BLaER1 treated with 17β-estradiol and CSF1 and Interleukin-3, amounts not matched to agents 10 nM and 100 nM (cell line): Measurements from ENCODE around the gene AJAP1.

Source experiments
- H3K27ac ChIP-seq, 11 experiments: shearing (Covaris generic); formaldehyde crosslinking; 2 replicates each; pipeline ENCODE4 v1.8.1; 2022
- H3K27me3 ChIP-seq, 11 experiments: shearing (Covaris generic); formaldehyde crosslinking; 2 replicates each; pipeline ENCODE4 v1.8.1; 2022
- H3K36me3 ChIP-seq, 11 experiments: shearing (Covaris generic); formaldehyde crosslinking; 2 replicates each; pipeline ENCODE4 v1.8.1; 2022
- H3K4me1 ChIP-seq, 10 experiments: shearing (Covaris generic); formaldehyde crosslinking; 2 replicates each; pipeline ENCODE4 v1.8.1; 2022
- H3K4me2 ChIP-seq, 11 experiments: shearing (Covaris generic); formaldehyde crosslinking; 2 replicates each; pipeline ENCODE4 v1.8.1; 2022
- H3K4me3 ChIP-seq, 10 experiments: shearing (Covaris generic); formaldehyde crosslinking; 2 replicates each; pipeline ENCODE4 v1.8.1; 2022
- H3K9ac ChIP-seq, 11 experiments: shearing (Covaris generic); formaldehyde crosslinking; 2 replicates each; pipeline ENCODE4 v1.8.1; 2022
- H3K9me3 ChIP-seq, 11 experiments: shearing (Covaris generic); formaldehyde crosslinking; replicated peaks in 1 of 11; 2 replicates each; pipeline ENCODE4 v1.8.1; 2022
- H4K20me1 ChIP-seq, 11 experiments: shearing (Covaris generic); formaldehyde crosslinking; 2 replicates each; pipeline ENCODE4 v1.8.1; 2022
- Cebpa-rat ChIP-seq, 11 experiments: shearing (Covaris generic); IDR thresholded peaks; 2 replicates each; pipeline ENCODE4 v1.8.1; 2022

AJAP1 gene

DNA sequence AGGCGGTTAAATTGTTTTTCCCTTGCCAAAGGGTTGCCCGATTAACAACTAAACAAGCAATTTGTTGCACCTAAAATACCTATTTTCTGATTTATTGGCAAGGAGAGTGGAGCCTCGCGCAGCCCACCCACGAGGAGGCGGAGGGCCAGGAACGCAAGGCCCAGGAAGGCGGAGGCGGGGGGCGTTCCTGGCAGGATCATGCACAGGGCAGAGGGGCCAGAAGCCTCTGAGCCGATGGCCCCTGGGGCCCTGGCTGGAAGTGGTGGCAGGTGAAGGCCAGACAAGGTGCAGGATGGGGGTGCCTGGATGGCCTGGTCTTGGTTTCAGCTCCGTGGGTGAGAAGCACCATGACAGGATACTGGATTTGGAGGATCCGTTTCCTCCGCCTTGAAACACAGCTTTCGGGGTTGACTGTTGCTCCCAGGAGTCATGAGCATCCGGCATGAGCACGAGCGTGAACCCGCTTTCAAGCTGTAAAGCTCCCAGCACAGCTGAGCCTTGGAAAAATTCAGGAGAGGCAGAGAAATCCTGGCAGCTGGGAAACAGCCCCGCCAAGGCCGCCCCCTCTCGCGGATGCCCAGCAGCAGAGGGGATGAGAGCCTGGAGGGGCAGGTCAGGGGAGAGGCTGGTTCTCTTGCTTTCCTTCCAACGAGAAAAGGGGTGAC lies 35.0 kb downstream of the AJAP1 start:
- Histone ChIP-seq H3K9me3 (no peaks in the 10 kb centered on the region), H3K4me2 (no peak overlapping the region), H3K4me3 (no peak overlapping the region), H4K20me1 (peaks cover 0 to 29% (median 0%) of the 10 kb centered on the region in 11 experiments; a peak in 4 of 22 replicates), H3K4me1 (no peaks in the 10 kb centered on the region), H3K9ac (no peak overlapping the region), H3K36me3 (no peaks in the 10 kb centered on the region), H3K27me3 (peaks cover 0 to 5% (median 0%) of the 10 kb centered on the region in 11 experiments; a peak in 1 of 22 replicates), H3K27ac (no peak overlapping the region)
- TF ChIP-seq Cebpa-rat (IDR thresholded peaks at IDR 0.05): no peak

DNA sequence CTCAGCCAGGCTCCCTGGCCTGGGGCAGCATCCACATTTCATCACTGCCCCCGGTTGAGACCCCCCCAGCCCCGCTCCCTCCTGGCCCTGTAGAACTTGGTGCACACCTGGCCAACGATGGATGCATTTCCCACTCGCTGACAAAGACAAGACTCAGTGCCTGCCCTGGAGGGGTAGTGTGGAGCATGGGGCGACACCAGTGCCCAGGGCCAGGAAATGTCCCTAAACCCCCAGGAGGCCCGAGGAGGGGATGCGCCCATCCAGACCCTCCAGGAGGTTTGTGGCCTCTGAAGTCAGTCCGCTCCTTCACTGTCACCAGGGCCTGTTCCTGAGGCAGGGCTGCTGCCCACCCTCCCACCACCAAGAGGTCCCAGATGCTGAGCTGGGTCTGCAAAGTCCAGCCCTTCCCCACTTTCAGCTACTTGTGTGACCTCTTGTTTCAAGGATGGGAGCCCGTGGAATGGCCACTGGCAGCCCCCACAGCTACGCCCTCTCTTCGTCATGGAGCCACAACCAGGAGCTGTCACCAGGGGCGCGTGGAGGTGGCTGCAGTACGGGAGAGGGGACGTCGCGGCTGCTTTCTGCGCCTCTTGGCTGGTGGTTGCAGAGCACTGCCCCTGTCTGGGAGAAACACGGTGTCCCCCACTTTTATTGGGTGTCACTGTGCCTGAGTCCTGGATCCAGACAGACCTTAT lies 35.7 kb downstream of the AJAP1 start:
- Histone ChIP-seq H3K4me2 (no peak overlapping the region), H3K4me1 (no peaks in the 10 kb centered on the region), H3K36me3 (no peaks in the 10 kb centered on the region), H3K9ac (no peak overlapping the region), H3K27ac (no peak overlapping the region), H3K27me3 (0 out of 22 replicates have a peak, but pooled peaks cover 0 to under 1% (median 0%) of the 10 kb centered on the region in 11 experiments), H3K9me3 (no peaks in the 10 kb centered on the region), H4K20me1 (peaks cover 0 to 29% (median 0%) of the 10 kb centered on the region in 11 experiments; a peak in 4 of 22 replicates), H3K4me3 (no peak overlapping the region)
- TF ChIP-seq Cebpa-rat (IDR thresholded peaks at IDR 0.05): no peak

DNA sequence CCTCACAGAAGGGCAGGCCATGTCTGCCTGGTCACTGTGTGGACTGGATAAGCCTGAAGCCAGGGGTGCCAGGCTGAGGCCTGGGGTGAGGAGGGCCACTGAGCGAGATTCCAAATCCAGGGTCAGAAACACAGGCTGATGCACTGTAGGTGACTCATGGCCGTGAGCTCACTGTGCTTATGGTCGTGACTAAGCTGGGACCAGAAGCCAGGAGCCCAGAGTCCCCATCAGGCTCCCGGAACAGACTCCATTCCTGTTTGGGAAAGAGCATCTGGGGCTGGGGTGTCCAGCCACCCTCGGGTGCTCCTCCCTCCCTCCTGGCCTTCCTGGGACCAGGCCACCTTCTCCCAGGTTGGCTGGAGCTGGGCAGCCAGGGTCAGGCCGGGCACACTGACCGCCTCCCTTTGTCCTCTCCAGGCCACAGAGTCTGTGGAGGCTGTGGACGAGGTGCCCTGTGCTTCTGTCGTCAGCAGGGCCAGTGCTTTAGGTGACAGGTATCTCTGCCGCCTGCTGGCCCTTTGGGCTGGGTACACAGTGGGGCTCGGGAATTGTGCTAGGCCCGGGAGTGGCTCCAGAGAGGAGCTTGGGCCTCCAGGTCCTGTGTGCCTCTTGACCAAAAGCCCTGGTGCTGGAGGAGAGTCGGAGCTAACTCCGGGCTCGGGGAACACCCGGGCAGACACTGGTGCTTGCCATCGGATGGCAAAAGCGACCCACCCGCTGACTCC lies 36.7 kb downstream of the AJAP1 start:
- H3K4me2 ChIP-seq: no peak overlapping the region
- H3K4me3 ChIP-seq: no peak overlapping the region
- no peaks in the 10 kb centered on the region for H3K36me3 ChIP-seq
- TF ChIP-seq Cebpa-rat (IDR thresholded peaks at IDR 0.05): no peak
- peaks cover 0 to 30% (median 0%) of the 10 kb centered on the region in 11 experiments; a peak in 5 of 22 replicates for H4K20me1 ChIP-seq
- H3K27ac ChIP-seq: no peak overlapping the region
- no peaks in the 10 kb centered on the region for H3K4me1 ChIP-seq
- H3K9ac ChIP-seq: no peak overlapping the region
- no peaks in the 10 kb centered on the region for H3K27me3 ChIP-seq
- no peaks in the 10 kb centered on the region for H3K9me3 ChIP-seq

DNA sequence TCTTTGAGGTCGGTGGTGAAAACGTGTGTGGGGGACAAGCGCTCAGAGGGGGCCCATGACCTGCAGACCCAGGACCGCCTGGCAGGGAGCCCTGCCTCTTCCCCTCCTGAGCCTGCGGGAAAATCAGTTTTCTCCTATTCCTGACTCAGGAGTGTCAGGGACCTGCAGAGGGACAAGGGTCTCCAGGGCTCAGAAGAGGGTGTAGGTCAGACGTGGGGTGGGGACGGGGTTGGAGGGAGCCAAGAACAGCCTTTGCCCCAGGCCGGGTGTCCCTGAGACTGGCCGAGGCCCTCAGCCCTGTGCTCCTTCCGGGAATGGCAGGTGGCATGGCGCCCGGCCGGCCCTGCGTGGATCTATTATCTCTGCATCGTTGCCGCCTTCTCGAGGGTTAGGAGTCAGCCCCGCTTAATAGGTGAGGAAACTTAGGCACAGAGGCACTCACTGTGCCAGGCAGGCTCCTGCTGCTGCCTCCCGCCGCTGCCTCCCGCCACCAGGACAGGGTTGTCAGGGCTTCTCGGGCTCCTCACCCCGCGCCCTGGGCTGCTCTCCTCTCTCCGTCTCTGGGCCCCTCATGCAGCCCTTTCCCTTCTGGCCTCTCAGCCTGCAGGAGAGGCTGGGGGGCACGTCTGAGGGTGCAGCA lies 37.5 kb downstream of the AJAP1 start:
- TF ChIP-seq Cebpa-rat (IDR thresholded peaks at IDR 0.05): no peak
- Histone ChIP-seq H3K4me1 (no peaks in the 10 kb centered on the region), H3K9me3 (no peaks in the 10 kb centered on the region), H3K27ac (no peak overlapping the region), H3K27me3 (no peaks in the 10 kb centered on the region), H3K4me3 (no peak overlapping the region), H3K36me3 (no peaks in the 10 kb centered on the region), H3K4me2 (no peak overlapping the region), H3K9ac (no peak overlapping the region), H4K20me1 (peaks cover 0 to 33% (median 0%) of the 10 kb centered on the region in 11 experiments; a peak in 5 of 22 replicates)

DNA sequence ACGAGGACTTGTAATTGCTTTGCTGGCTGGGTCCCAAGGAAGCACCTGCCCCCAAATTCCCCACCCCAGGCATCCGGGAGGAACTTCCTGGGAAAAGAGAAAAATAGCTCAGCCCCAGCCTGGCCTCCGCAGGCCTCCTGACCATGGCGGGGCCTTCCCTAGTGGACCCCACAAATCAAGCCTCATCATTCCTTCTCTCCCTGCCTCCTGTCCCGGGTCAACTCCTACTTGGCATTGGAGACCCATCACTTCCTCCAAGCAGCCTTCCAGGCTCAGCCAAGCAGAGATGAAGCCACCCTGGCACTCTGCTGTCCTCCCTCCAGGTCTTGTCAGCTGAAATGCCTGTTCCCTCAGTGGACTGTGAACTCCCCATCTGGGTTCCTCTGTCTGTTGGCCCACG lies 38.0 kb downstream of the AJAP1 start:
- peaks cover 0 to 28% (median 0%) of the 10 kb centered on the region in 11 experiments; a peak in 7 of 22 replicates for H4K20me1 ChIP-seq
- no peaks in the 10 kb centered on the region for H3K36me3 ChIP-seq
- H3K9me3 ChIP-seq: no peaks in the 10 kb centered on the region
- H3K4me1 ChIP-seq: no peaks in the 10 kb centered on the region
- no peak for TF ChIP-seq Cebpa-rat (IDR thresholded peaks at IDR 0.05)
- H3K9ac ChIP-seq: no peak overlapping the region
- H3K4me2 ChIP-seq: no peak overlapping the region
- H3K27ac ChIP-seq: no peak overlapping the region
- no peak overlapping the region for H3K4me3 ChIP-seq
- no peaks in the 10 kb centered on the region for H3K27me3 ChIP-seq

DNA sequence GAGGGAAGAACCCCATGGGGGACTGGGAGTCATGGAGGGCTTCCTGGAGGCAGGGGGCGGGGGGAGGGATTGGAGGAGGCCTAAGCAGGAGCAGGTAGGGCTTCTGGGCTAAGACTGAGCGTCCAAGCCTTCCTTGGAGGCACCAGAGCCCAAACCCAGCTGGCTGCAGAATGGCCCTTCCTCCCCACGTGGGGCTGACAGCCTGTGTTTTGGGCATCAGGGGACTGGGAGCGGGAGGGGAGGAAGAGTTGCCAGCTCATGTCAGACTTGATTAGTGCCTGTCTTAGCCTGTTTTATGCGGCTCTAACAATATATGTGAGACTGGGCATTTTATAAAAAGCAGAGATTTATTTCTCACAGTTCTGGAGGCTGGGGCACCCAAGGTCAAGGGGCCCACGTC lies 38.9 kb downstream of the AJAP1 start:
- Histone ChIP-seq H3K9me3 (no peaks in the 10 kb centered on the region), H3K4me2 (no peak overlapping the region), H4K20me1 (peaks cover 0 to 34% (median 0%) of the 10 kb centered on the region in 11 experiments; a peak in 6 of 22 replicates), H3K36me3 (no peaks in the 10 kb centered on the region), H3K4me3 (no peak overlapping the region), H3K4me1 (no peaks in the 10 kb centered on the region), H3K27me3 (no peaks in the 10 kb centered on the region), H3K27ac (no peak overlapping the region), H3K9ac (no peak overlapping the region)
- no peak for TF ChIP-seq Cebpa-rat (IDR thresholded peaks at IDR 0.05)

DNA sequence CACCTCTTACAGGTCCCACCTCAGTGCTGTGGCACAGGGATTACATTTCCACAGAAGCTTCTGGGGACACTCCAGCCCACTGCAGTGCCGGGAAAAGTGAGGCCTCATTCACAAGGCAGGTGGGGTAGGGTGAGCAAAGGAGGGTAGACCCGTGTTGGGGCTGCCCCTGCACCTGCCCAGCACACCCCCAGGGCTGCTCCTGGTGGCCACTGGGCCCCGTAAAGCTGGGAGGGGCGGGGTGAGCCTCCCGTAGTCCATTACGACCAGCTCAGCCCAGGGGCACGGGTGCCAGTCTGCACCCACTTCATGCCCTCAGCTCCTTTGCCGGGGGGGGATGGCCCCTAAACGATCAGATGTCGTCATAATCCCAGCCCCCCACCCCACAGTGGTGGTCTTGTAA lies 39.5 kb downstream of the AJAP1 start:
- Histone ChIP-seq H3K4me2 (no peak overlapping the region), H3K27me3 (no peaks in the 10 kb centered on the region), H3K27ac (no peak overlapping the region), H3K4me1 (no peaks in the 10 kb centered on the region), H3K36me3 (no peaks in the 10 kb centered on the region), H4K20me1 (peaks cover 0 to 40% (median 0%) of the 10 kb centered on the region in 11 experiments; a peak in 6 of 22 replicates), H3K9ac (no peak overlapping the region), H3K4me3 (no peak overlapping the region), H3K9me3 (no peaks in the 10 kb centered on the region)
- no peak for TF ChIP-seq Cebpa-rat (IDR thresholded peaks at IDR 0.05)

DNA sequence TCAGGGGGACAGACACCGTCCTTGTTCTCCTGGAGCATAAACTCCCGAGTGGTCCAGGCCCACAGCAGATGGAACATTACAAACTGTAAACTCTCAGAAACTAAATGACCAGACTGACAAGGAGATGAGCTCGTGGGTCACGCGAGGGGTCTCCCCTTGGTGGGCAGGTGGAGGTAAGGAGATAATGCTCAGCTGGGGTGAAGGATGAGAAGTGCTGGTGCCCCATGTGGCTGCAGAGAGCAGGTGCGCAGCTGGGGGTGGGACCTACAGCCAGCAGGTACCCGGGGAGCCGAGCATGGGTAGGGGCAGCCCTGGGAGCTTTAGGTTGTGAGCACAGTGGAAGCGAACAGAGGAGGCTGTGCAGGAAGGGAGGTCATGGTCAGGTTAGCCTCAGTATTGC lies 40.1 kb downstream of the AJAP1 start:
- Histone ChIP-seq H3K36me3 (no peaks in the 10 kb centered on the region), H3K9me3 (no peaks in the 10 kb centered on the region), H3K4me2 (no peak overlapping the region), H3K27me3 (no peaks in the 10 kb centered on the region), H3K4me3 (no peak overlapping the region), H3K27ac (no peak overlapping the region), H4K20me1 (peaks cover 0 to 40% (median 0%) of the 10 kb centered on the region in 11 experiments; a peak in 6 of 22 replicates), H3K9ac (no peak overlapping the region), H3K4me1 (no peaks in the 10 kb centered on the region)
- TF ChIP-seq Cebpa-rat (IDR thresholded peaks at IDR 0.05): no peak

DNA sequence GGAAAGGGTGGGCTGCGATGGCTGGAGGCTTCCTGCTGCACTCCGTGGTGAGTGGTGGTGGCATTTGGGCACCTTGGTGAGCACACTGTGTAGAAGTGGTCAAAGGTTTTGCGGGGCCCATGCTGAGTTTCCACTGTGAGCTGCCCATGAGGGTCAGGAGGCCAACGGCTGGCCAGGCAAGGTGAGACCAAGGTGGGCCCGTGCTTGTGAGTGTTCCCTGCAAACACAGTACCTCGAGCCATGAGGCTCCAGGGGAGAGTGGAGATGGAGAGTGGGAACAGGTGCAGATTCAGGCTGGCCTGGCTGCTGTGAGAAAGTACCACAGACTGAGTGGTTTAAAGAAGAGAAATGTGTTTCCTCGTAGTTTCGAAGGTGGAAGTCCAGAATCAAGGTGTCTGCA lies 40.8 kb downstream of the AJAP1 start:
- TF ChIP-seq Cebpa-rat (IDR thresholded peaks at IDR 0.05): no peak
- Histone ChIP-seq H3K4me3 (no peak overlapping the region), H3K4me2 (no peak overlapping the region), H3K4me1 (no peaks in the 10 kb centered on the region), H3K9ac (no peak overlapping the region), H3K36me3 (no peaks in the 10 kb centered on the region), H4K20me1 (peaks cover 0 to 39% (median 0%) of the 10 kb centered on the region in 11 experiments; a peak in 7 of 22 replicates), H3K9me3 (no peaks in the 10 kb centered on the region), H3K27me3 (no peaks in the 10 kb centered on the region), H3K27ac (no peak overlapping the region)
